ENCODE data around the gene BARHL1. TPM values are rescaled to one million over a fixed set of nuclear protein-coding genes. Genes with fewer than 3 reads are reported as not detected.

The BARHL1 gene
- total RNA-seq, 1 experiment from 2014 or later = not detected

DNA sequence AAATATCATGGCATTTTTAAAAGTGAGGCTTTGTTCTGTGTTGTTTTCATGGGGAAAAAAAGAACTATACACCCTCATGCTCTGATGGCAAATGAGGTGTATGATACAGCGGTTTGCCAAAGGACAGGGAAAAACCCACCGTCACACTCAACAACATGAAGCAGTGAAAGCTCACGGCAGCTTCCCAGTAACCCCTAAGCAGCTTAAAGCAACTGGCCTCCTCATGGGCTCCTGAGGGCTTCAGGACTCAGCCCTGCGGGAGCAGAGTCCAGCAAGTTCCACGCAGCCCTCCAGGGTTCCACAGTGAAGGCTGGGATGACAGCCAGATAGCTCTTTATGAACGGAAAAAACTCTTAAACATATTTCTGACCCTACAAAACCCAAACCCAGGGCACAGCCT is 12.9 kb downstream of the BARHL1 start:
- peaks cover 20% of the 10 kb centered on the region for H3K27me3 ChIP-seq (ENCODE audit: insufficient read depth, low read length)
- no peak overlapping the region for H3K56ac ChIP-seq (ENCODE audit: insufficient read length, low read depth, low read length)
- H3K4me1 ChIP-seq (ENCODE audit: insufficient read depth, low read length) = peaks cover 5% of the 10 kb centered on the region; the same call in 1 of the 2 replicates
- no peak overlapping the region for H2BK120ac ChIP-seq (ENCODE audit: low read depth, low read length, poor library complexity, severe bottlenecking)
- TF ChIP-seq, protein P1, sequence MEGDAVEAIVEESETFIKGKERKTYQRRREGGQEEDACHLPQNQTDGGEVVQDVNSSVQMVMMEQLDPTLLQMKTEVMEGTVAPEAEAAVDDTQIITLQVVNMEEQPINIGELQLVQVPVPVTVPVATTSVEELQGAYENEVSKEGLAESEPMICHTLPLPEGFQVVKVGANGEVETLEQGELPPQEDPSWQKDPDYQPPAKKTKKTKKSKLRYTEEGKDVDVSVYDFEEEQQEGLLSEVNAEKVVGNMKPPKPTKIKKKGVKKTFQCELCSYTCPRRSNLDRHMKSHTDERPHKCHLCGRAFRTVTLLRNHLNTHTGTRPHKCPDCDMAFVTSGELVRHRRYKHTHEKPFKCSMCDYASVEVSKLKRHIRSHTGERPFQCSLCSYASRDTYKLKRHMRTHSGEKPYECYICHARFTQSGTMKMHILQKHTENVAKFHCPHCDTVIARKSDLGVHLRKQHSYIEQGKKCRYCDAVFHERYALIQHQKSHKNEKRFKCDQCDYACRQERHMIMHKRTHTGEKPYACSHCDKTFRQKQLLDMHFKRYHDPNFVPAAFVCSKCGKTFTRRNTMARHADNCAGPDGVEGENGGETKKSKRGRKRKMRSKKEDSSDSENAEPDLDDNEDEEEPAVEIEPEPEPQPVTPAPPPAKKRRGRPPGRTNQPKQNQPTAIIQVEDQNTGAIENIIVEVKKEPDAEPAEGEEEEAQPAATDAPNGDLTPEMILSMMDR (conservative IDR thresholded peaks at IDR 0.05) = no peak
- Mint-ChIP-seq H3K9me3 (no peaks in the 10 kb centered on the region), H3K27me3 (ENCODE audit: low read depth) (peaks cover 33% of the 10 kb centered on the region), H3K36me3 (ENCODE audit: insufficient read depth in 1 of 3, low read depth in 3 of 3) (peaks cover 8 to 43% (median 13%) of the 10 kb centered on the region in 3 experiments; a peak in 6 of 7 replicates), H3K27ac (no peak overlapping the region), H3K4me3 (no peak overlapping the region), H3K4me1 (peaks cover 31 to 64% of the 10 kb centered on the region in 2 experiments)
- H3K79me1 ChIP-seq (ENCODE audit: insufficient read depth, low read depth, low read length, poor library complexity, severe bottlenecking) = no peaks in the 10 kb centered on the region
- H3K9ac ChIP-seq (ENCODE audit: extremely low read depth, insufficient read length, low read length) = no peak overlapping the region
- no peaks in the 10 kb centered on the region for H3K9me3 ChIP-seq (ENCODE audit: control insufficient read depth, low read depth, low read length)
- H3K79me2 ChIP-seq (ENCODE audit: insufficient read depth, low read length) = no peaks in the 10 kb centered on the region
- no peak overlapping the region for H3T11ph ChIP-seq (ENCODE audit: low read length)
- H3K14ac ChIP-seq (ENCODE audit: insufficient read depth, low read length) = no peak overlapping the region
- H2AK5ac ChIP-seq (ENCODE audit: insufficient read length, low read length) = no peak overlapping the region
- H3K23me2 ChIP-seq (ENCODE audit: insufficient read length, low read depth, low read length, poor library complexity, severe bottlenecking) = peaks cover 17% of the 10 kb centered on the region
- no peak overlapping the region for H3K18ac ChIP-seq (ENCODE audit: insufficient read length, low read depth, low read length)
- no peak overlapping the region for H3K4ac ChIP-seq (ENCODE audit: low read depth, low read length)
- H4K91ac ChIP-seq (ENCODE audit: insufficient read length, low read depth, low read length) = no peak overlapping the region
- H3K27ac ChIP-seq (ENCODE audit: insufficient read length, low read depth, low read length) = no peak overlapping the region
- no peaks in the 10 kb centered on the region for H4K20me1 ChIP-seq (ENCODE audit: control insufficient read depth, insufficient read depth, insufficient read length)
- no peak overlapping the region for H2BK15ac ChIP-seq (ENCODE audit: low read depth, low read length)
- no peak overlapping the region for H2BK5ac ChIP-seq (ENCODE audit: insufficient read length, low read length)
- WGBS (ENCODE audit: extremely low coverage, insufficient read length, low lambda C conversion rate) = no CpG with 5 or more reads among the region's 6 CpGs
- no peak overlapping the region for H4K8ac ChIP-seq (replicated peaks; ENCODE audit: insufficient read length, low read depth, low read length)
- no peak overlapping the region for H3K4me2 ChIP-seq (ENCODE audit: insufficient read depth, insufficient read length, low read length)
- no peak overlapping the region for H2AFZ ChIP-seq (ENCODE audit: low read length)
- no peak overlapping the region for H3K23ac ChIP-seq (ENCODE audit: insufficient read length, low read depth, low read length)
- H2BK12ac ChIP-seq (ENCODE audit: insufficient read length, low read depth, low read length) = no peak overlapping the region
- no peak overlapping the region for H2BK20ac ChIP-seq (ENCODE audit: low read depth, low read length, poor library complexity, severe bottlenecking)
- DNase-seq = no peak
- no peak overlapping the region for H4K5ac ChIP-seq (ENCODE audit: insufficient read length, low read depth, low read length)
